HG02840 (cell line): Measurements from ENCODE around the gene POU3F2.

Experiments used
- ATAC-seq: cut with Tn5 transposase; IDR thresholded peaks from one replicate; pipeline ENCODE4 v1.9.1; 2021; ENCODE audit warnings: mild to moderate bottlenecking, moderate library complexity, moderate number of reproducible peaks; ENCODE audit not compliant: unreplicated experiment, low FRiP score

Gene POU3F2

GRCh38 chr6:98834060-98835031, at the start of gene POU3F2:
Gene POU3F2, plus strand, starts transcription at chr6:98834574. Its CDS starts 300 bp downstream, at chr6:98834874.
- peak; percentile 70 for ATAC-seq

GRCh38 chr6:98787435-98787834, 46.9 kb upstream of the POU3F2 start:
- no peak for ATAC-seq

- no peak for ATAC-seq
Measured at GRCh38 chr6:98787961-98788360, 46.4 kb upstream of the POU3F2 start.

- ATAC-seq = no peak
Measured at GRCh38 chr6:98794307-98794842, 40.0 kb upstream of the POU3F2 start.

- no peak for ATAC-seq
Measured at GRCh38 chr6:98797217-98797994, 37.0 kb upstream of the POU3F2 start.

- no peak for ATAC-seq
Measured at GRCh38 chr6:98800866-98801265, 33.5 kb upstream of the POU3F2 start.

- no peak for ATAC-seq
Measured at GRCh38 chr6:98808541-98809210, 25.7 kb upstream of the POU3F2 start.

- ATAC-seq = no peak
Measured at GRCh38 chr6:98812220-98812619, 22.2 kb upstream of the POU3F2 start.

GRCh38 chr6:98816799-98817198, 17.6 kb upstream of the POU3F2 start:
- ATAC-seq = no peak

GRCh38 chr6:98821756-98822405, 12.5 kb upstream of the POU3F2 start:
- ATAC-seq = no peak

GRCh38 chr6:98823428-98824161, 10.8 kb upstream of the POU3F2 start:
- ATAC-seq = no peak

GRCh38 chr6:98824162-98824901, 10.0 kb upstream of the POU3F2 start:
- ATAC-seq = no peak

GRCh38 chr6:98824902-98825599, 9.3 kb upstream of the POU3F2 start:
- ATAC-seq = no peak

- no peak for ATAC-seq
Measured at GRCh38 chr6:98825600-98826230, 8.7 kb upstream of the POU3F2 start.

GRCh38 chr6:98827295-98828159, 6.8 kb upstream of the POU3F2 start:
- no peak for ATAC-seq

GRCh38 chr6:98828211-98828788, 6.1 kb upstream of the POU3F2 start:
- no peak for ATAC-seq
